HCT116 (cell line): ENCODE measurements around the gene MYL12B. TPM values are rescaled to one million over a fixed set of nuclear protein-coding genes. Genes with fewer than 3 reads are reported as not detected.

Experiments used
- ATAC-seq: fragments of 200-7000 bp; cut with Tn5 transposase; 2 replicates; pipeline ENCODE4 v1.9.1; 2020; ENCODE audit warnings: mild to moderate bottlenecking, moderate library complexity
- BruUV-seq: library from RNA; stranded (reverse); fragments of 400-500 nt; replicated peaks from 2 replicates; lab custom pipeline; 2021; lab: Mats Ljungman, UMichigan
- CTCF ChIA-PET: fragments of 300-600 bp; sonication (Branson Sonifier 250); formaldehyde crosslinking; loops from one replicate; lab custom pipeline; 2021; ENCODE audit warnings: antibody characterized with exemption; lab: Charles Lee
- POLR2A ChIA-PET: fragments of 300-600, 350-600 bp; sonication (Branson Sonifier 250); formaldehyde crosslinking; loops from one replicate; lab custom pipeline; 2021; ENCODE audit warnings: antibody characterized with exemption; lab: Charles Lee
- RAD21 ChIA-PET, 2 experiments: fragments of 300-600 bp; sonication (Branson Sonifier 250); formaldehyde crosslinking; loops; one replicate each; lab custom pipeline; 2023; ENCODE audit warnings: low total read pairs in 2 of 2; ENCODE audit not compliant: uncharacterized antibody in 2 of 2, unreplicated experiment in 2 of 2, low non-redundant PET in 1 of 2; lab: Charles Lee
- DNase-seq: peaks from one replicate; pipeline ENCODE4 v3.0.0-alpha.2; 2010; ENCODE audit warnings: low read depth, low spot score
- H2AFZ ChIP-seq: fragments of 200-600 bp; shearing (Covaris generic), sonication (generic); 2 replicates; pipeline ENCODE4 v1.6.1; 2017; ENCODE audit warnings: low read depth, mixed run types, mixed read lengths, antibody characterized with exemption, low read length; ENCODE audit not compliant: poor library complexity, severe bottlenecking
- H3K27ac ChIP-seq: 2 replicates; pipeline ENCODE4 v1.5.1; 2012; ENCODE audit warnings: low read depth, low read length
- H3K27me3 ChIP-seq: fragments of 200-600 bp; sonication (generic); 2 replicates; pipeline ENCODE4 v1.6.1; 2016; ENCODE audit warnings: mixed run types, low read length, mixed read lengths; ENCODE audit not compliant: insufficient read depth
- H3K36me3 ChIP-seq, 2 experiments: fragments of 200-500 bp in 1 of 2; fragments of 200-600 bp in 1 of 2; sonication (Bioruptor generic) in 1 of 2; sonication (generic) in 1 of 2; 2 replicates each; pipeline versions ENCODE4 v1.5.1 to v1.6.1; 2014 to 2016; ENCODE audit warnings: low read length in 2 of 2, inconsistent platforms in 1 of 2, mixed read lengths in 1 of 2, mixed run types in 1 of 2; ENCODE audit not compliant: insufficient read depth in 2 of 2, control insufficient read depth in 1 of 2
- H3K4me1 ChIP-seq, 2 experiments: fragments of 200-600 bp in 1 of 2; sonication (generic) in 1 of 2; 2 replicates each; pipeline versions ENCODE4 v1.5.1 to v1.6.1; 2012 to 2017; ENCODE audit warnings: low read length in 2 of 2, inconsistent platforms in 1 of 2, mild to moderate bottlenecking in 1 of 2, mixed read lengths in 1 of 2, mixed run types in 1 of 2, moderate library complexity in 1 of 2; ENCODE audit not compliant: insufficient read depth in 2 of 2, control insufficient read depth in 1 of 2
- H3K4me2 ChIP-seq: fragments of 200-600 bp; sonication (generic); 2 replicates; pipeline ENCODE4 v1.6.1; 2017; ENCODE audit warnings: mixed run types, low read length, mixed read lengths
- H3K4me3 ChIP-seq, 2 experiments: fragments of 200-600 bp in 1 of 2; sonication (generic) in 1 of 2; replicated peaks in 1 of 2; 2 replicates each; pipeline ENCODE4 v1.5.1; 2011 to 2016; ENCODE audit warnings: low read length in 2 of 2, control low read depth in 1 of 2, low read depth in 1 of 2, mild to moderate bottlenecking in 1 of 2, mixed read lengths in 1 of 2, mixed run types in 1 of 2
- H3K79me2 ChIP-seq: fragments of 200-600 bp; sonication (generic); 2 replicates; pipeline ENCODE4 v1.6.1; 2017; ENCODE audit warnings: mild to moderate bottlenecking, mixed run types, low read length, moderate library complexity, mixed read lengths; ENCODE audit not compliant: insufficient read depth
- H3K9ac ChIP-seq: fragments of 200-600 bp; sonication (generic); 2 replicates; pipeline ENCODE4 v1.6.1; 2016; ENCODE audit warnings: low read length, mixed read lengths
- H3K9me2 ChIP-seq: fragments of 200-600 bp; sonication (generic), shearing (Covaris generic); 2 replicates; pipeline ENCODE4 v1.6.1; 2017; ENCODE audit warnings: mixed run types, mild to moderate bottlenecking, moderate library complexity; ENCODE audit not compliant: insufficient read depth
- H3K9me3 ChIP-seq, 2 experiments: fragments of 200-500 bp in 1 of 2; fragments of 200-600 bp in 1 of 2; sonication (Bioruptor generic) in 1 of 2; sonication (generic) in 1 of 2; 2 replicates each; pipeline ENCODE4 v1.6.1; 2014 to 2017; ENCODE audit warnings: low read length in 2 of 2, mixed read lengths in 2 of 2, inconsistent platforms in 1 of 2, low read depth in 1 of 2, mild to moderate bottlenecking in 1 of 2, mixed run types in 1 of 2, moderate library complexity in 1 of 2; ENCODE audit not compliant: control insufficient read depth in 1 of 2, insufficient read depth in 1 of 2
- H4K20me1 ChIP-seq: fragments of 200-600 bp; sonication (generic), shearing (Covaris generic); 2 replicates; pipeline ENCODE4 v1.6.1; 2017; ENCODE audit warnings: mixed run types, mild to moderate bottlenecking, moderate library complexity; ENCODE audit not compliant: insufficient read depth
- CBX3 ChIP-seq: IDR thresholded peaks from 2 replicates; pipeline ENCODE4 v1.6.1; 2012; ENCODE audit warnings: low read depth
- ELF1 ChIP-seq: IDR thresholded peaks from 2 replicates; pipeline ENCODE4 v1.6.1; 2012; ENCODE audit warnings: low read depth, borderline replicate concordance
- EZH2phosphoT487 ChIP-seq: fragments of 200-600 bp; IDR thresholded peaks from 2 replicates; pipeline ENCODE4 v1.6.1; 2018; ENCODE audit warnings: antibody characterized with exemption, borderline replicate concordance
- RAD21 ChIP-seq: IDR thresholded peaks from 2 replicates; pipeline ENCODE4 v1.6.1; 2012; ENCODE audit warnings: low read depth, mild to moderate bottlenecking
- intact Hi-C: fragments of 100-400 bp; cut with micrococcal nuclease; formaldehyde crosslinking; loops from 2 replicates; pipeline ENCODE4 v1.10.0; 2022
- total RNA-seq: library from RNA; stranded (reverse); gene quantifications from one replicate; pipeline ENCODE4 v1.2.1, GENCODE V29; 2021; ENCODE audit not compliant: unreplicated experiment
- TF ChIP-seq, protein P1 (sequence below): IDR thresholded peaks from 2 replicates; pipeline ENCODE4 v1.6.1; 2012; ENCODE audit warnings: low read depth

The MYL12B gene
- total RNA-seq, 1 experiment from 2014 or later = 403 TPM

DNA sequence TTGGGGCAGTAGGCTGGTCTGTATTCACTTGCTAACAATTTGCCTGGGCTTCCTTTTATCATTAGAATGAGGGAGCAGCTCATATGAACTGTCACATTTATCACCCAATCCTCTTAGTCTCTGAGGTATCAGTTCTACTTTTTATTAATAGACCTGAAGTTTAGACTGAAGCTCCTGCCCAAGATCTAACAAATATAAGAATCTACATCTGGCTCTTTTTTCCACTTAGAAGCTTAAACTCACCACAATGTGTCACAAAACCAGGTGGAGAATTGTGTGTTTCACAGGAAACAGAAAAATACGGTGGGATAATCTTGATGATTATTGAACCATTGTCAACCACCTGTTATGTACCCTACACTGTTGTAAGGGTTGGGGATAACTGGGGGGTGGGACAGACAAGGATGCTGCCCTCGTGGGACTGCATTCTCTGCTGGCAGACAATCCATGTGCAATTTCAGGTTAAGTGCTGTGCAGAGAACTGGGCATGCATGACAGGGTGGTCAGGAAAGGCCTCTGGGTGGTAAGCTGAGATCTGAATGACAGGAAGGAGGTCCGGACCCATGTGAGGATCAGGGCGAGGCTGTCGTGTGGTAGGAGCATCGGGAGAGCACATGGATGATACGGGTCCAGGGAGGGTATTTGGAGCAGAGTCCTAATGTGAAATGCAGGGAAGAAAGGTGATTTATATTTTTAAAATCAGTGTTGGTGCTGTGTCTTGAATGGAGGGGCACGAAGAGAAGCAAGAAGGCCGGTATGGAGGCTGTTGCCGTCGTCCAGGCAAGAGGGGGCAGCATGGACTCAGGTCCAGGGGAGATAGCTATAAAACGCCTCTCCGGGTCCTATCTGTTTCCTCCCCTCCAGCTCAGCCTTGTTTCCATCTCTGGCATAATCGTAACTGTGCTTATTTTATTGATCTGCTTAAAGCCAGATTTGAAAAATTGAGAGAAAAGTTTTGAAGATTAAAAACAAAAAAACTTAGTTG is 17.6 kb downstream of the MYL12B start:
- H3K36me3 ChIP-seq = peaks cover 30 to 32% of the 10 kb centered on the region in 2 experiments
- no peaks in the 10 kb centered on the region for H3K9me3 ChIP-seq
- intact Hi-C loops = loop anchor here (2.0 to 10.0 kb wide), 4 partner anchors 305 to 1775 kb away; no protein-coding TSS in a partner anchor
- no peak overlapping the region for H3K9ac ChIP-seq
- no peak overlapping the region for H3K27ac ChIP-seq
- DNase-seq = no peak
- H4K20me1 ChIP-seq = no peaks in the 10 kb centered on the region
- H3K9me2 ChIP-seq = no peaks in the 10 kb centered on the region
- ATAC-seq = peak; percentile 41
- ChIA-PET POLR2A (interaction anchor here (0.7 to 1.5 kb wide), 3 partner anchors 324 to 590 kb away, joined by 3 to 4 read pairs (median 3); no protein-coding TSS in a partner anchor), CTCF (interaction anchor here (1.4 to 1.7 kb wide), 3 partner anchors 386 to 590 kb away, joined by 3 to 5 read pairs (median 5); no protein-coding TSS in a partner anchor), RAD21 (no interaction called here)
- H3K4me1 ChIP-seq = peaks cover 13 to 31% of the 10 kb centered on the region in 2 experiments
- H3K79me2 ChIP-seq = peaks cover 20% of the 10 kb centered on the region
- TF ChIP-seq RAD21 (peak; percentile 19; the same call in 1 of the 2 replicates), EZH2phosphoT487 (no peak), ELF1 (no peak), CBX3 (no peak)
- TF ChIP-seq, protein P1, sequence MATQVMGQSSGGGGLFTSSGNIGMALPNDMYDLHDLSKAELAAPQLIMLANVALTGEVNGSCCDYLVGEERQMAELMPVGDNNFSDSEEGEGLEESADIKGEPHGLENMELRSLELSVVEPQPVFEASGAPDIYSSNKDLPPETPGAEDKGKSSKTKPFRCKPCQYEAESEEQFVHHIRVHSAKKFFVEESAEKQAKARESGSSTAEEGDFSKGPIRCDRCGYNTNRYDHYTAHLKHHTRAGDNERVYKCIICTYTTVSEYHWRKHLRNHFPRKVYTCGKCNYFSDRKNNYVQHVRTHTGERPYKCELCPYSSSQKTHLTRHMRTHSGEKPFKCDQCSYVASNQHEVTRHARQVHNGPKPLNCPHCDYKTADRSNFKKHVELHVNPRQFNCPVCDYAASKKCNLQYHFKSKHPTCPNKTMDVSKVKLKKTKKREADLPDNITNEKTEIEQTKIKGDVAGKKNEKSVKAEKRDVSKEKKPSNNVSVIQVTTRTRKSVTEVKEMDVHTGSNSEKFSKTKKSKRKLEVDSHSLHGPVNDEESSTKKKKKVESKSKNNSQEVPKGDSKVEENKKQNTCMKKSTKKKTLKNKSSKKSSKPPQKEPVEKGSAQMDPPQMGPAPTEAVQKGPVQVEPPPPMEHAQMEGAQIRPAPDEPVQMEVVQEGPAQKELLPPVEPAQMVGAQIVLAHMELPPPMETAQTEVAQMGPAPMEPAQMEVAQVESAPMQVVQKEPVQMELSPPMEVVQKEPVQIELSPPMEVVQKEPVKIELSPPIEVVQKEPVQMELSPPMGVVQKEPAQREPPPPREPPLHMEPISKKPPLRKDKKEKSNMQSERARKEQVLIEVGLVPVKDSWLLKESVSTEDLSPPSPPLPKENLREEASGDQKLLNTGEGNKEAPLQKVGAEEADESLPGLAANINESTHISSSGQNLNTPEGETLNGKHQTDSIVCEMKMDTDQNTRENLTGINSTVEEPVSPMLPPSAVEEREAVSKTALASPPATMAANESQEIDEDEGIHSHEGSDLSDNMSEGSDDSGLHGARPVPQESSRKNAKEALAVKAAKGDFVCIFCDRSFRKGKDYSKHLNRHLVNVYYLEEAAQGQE = no peak
- BruUV-seq = no TSS peak
- H3K27me3 ChIP-seq = no peaks in the 10 kb centered on the region
- no peak overlapping the region for H3K4me3 ChIP-seq
- H2AFZ ChIP-seq = no peak overlapping the region
- H3K4me2 ChIP-seq = no peak overlapping the region
